ENCODE data around the gene TOX2. TPM values are rescaled to one million over a fixed set of nuclear protein-coding genes. Genes with fewer than 3 reads are reported as not detected.

The TOX2 gene
- total RNA-seq, 3 donors from 2014 or later, result 0.66 to 1.1 (median 0.87) TPM

- Mint-ChIP-seq H3K36me3 (ENCODE audit: insufficient read depth) (no peaks in the 10 kb centered on the region), H3K4me1 (ENCODE audit: low read depth) (peaks cover 3% of the 10 kb centered on the region), H3K27me3 (ENCODE audit: low read depth) (peaks cover 3% of the 10 kb centered on the region), H3K9me3 (no peaks in the 10 kb centered on the region), H3K4me3 (no peak overlapping the region)
- no peak for ATAC-seq
- DNase-seq, result no peak
These were observed 78.9 kb downstream of the TOX2 start for GRCh38 chr20:43993560-43993959.

GRCh38 chr20:43994486-43995100 is 79.9 kb downstream of the TOX2 start:
- DNase-seq (no peak), ATAC-seq (no peak)
- Mint-ChIP-seq H3K4me3 (no peak overlapping the region), H3K27me3 (ENCODE audit: low read depth) (peaks cover 3% of the 10 kb centered on the region), H3K36me3 (ENCODE audit: insufficient read depth) (no peaks in the 10 kb centered on the region), H3K9me3 (no peaks in the 10 kb centered on the region), H3K4me1 (ENCODE audit: low read depth) (peaks cover 1% of the 10 kb centered on the region)

DNA sequence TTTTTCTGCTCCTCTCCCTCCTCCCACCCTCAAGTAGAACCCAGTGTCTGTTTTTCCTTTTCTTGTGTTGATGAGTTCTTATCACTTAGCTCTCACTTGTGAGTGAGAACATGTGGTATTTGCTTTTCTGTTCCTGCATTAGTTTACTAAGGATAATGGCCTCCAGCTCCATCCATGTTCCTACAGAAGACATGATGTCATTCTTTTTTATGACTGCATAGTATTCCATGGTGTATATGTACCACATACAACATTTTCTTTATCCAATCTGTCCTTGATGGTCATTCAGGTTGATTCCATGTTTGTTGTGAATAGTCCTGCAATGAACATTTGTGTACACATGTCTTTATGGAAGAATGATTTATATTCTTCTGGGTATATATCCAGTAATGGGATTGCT is 81.0 kb downstream of the TOX2 start:
- no peaks in the 10 kb centered on the region for H3K36me3 Mint-ChIP-seq (ENCODE audit: insufficient read depth)
- ATAC-seq (no peak), DNase-seq (no peak)
- H3K4me1 Mint-ChIP-seq (ENCODE audit: low read depth), result peaks cover 1% of the 10 kb centered on the region
- no peaks in the 10 kb centered on the region for H3K9me3 Mint-ChIP-seq
- peaks cover 3% of the 10 kb centered on the region for H3K27me3 Mint-ChIP-seq (ENCODE audit: low read depth)
- no peak overlapping the region for H3K4me3 Mint-ChIP-seq

DNA sequence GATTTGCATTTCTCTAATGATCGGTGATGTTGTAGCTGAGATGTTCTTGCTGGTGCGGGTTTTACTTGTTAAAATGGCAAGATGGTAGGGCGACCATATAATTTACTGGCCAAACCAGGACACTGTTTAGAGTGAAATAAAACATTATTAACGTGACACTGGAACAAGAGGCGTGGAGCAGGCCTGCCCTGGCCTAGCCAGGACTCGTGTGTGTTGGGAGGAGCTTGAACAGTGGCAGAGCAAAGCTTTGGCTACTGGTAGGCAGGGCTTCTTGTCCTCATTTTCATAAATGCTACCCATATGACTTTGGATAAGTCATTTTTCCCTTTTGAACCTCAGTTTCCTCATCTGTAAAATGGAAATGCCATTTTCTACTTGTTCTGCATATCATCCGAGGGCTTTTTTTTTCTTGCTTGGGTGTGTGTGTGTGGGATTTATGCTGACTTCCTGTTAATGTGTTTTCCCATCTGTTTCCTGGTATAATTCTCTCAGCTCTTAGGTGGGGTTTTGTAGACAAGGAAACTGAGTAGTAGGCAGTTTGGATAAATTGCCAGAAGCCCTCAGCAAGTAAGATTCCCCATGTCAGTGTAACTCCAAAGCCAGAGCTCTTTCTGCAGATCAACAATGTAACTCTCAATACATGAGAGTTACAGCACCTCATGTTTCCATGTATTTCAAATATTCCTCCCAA is 81.7 kb downstream of the TOX2 start:
- ATAC-seq, result no peak
- Mint-ChIP-seq H3K36me3 (ENCODE audit: insufficient read depth) (no peaks in the 10 kb centered on the region), H3K4me3 (no peak overlapping the region), H3K9me3 (no peaks in the 10 kb centered on the region), H3K4me1 (ENCODE audit: low read depth) (peaks cover 2% of the 10 kb centered on the region), H3K27me3 (ENCODE audit: low read depth) (peaks cover 3% of the 10 kb centered on the region)
- DNase-seq, result no peak

GRCh38 chr20:43999848-44000247 is 85.2 kb downstream of the TOX2 start:
- ATAC-seq, result no peak
- DNase-seq, result no peak
- Mint-ChIP-seq H3K36me3 (ENCODE audit: insufficient read depth) (no peaks in the 10 kb centered on the region), H3K4me1 (ENCODE audit: low read depth) (peaks cover 5% of the 10 kb centered on the region), H3K4me3 (no peak overlapping the region), H3K27me3 (ENCODE audit: low read depth) (peaks cover 9% of the 10 kb centered on the region), H3K9me3 (no peaks in the 10 kb centered on the region)

- H3K4me1 Mint-ChIP-seq (ENCODE audit: low read depth), result peaks cover 3% of the 10 kb centered on the region
- DNase-seq (no peak), ATAC-seq (peak in 1 of 2 donors; percentile 41)
- no peaks in the 10 kb centered on the region for H3K36me3 Mint-ChIP-seq (ENCODE audit: insufficient read depth)
- peaks cover 9% of the 10 kb centered on the region for H3K27me3 Mint-ChIP-seq (ENCODE audit: low read depth)
- H3K4me3 Mint-ChIP-seq, result no peak overlapping the region
- no peaks in the 10 kb centered on the region for H3K9me3 Mint-ChIP-seq
These were observed 87.3 kb downstream of the TOX2 start for GRCh38 chr20:44001667-44002596.

DNA sequence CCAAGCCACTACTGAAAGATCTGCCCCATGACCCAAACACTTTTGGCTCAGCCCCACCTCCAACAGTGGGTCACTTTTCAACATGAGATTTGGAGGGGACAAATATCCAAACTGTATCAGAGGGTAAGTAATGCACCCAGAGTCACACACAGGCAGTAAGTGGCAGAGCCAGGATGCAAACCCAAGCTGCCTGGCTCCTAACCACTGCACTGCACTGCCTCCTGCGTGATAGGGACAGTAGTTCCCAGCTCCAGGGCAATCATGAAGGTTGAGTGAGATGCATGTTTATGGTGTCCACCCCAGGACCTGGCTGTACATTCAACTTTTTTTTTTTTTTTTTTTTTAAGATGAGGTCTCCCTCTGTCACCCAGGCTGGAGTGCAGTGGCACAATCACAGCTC is 88.2 kb downstream of the TOX2 start:
- Mint-ChIP-seq H3K27me3 (ENCODE audit: low read depth) (peaks cover 9% of the 10 kb centered on the region), H3K4me1 (ENCODE audit: low read depth) (peaks cover 3% of the 10 kb centered on the region), H3K4me3 (no peak overlapping the region), H3K9me3 (no peaks in the 10 kb centered on the region), H3K36me3 (ENCODE audit: insufficient read depth) (no peaks in the 10 kb centered on the region)
- ATAC-seq, result no peak
- DNase-seq, result no peak

GRCh38 chr20:44003609-44004008 is 89.0 kb downstream of the TOX2 start:
- H3K27me3 Mint-ChIP-seq (ENCODE audit: low read depth), result peaks cover 9% of the 10 kb centered on the region
- ATAC-seq (no peak), DNase-seq (no peak)
- no peak overlapping the region for H3K4me3 Mint-ChIP-seq
- no peaks in the 10 kb centered on the region for H3K9me3 Mint-ChIP-seq
- no peaks in the 10 kb centered on the region for H3K36me3 Mint-ChIP-seq (ENCODE audit: insufficient read depth)
- peaks cover 3% of the 10 kb centered on the region for H3K4me1 Mint-ChIP-seq (ENCODE audit: low read depth)

GRCh38 chr20:44004306-44004915 is 89.8 kb downstream of the TOX2 start:
- Mint-ChIP-seq H3K36me3 (ENCODE audit: insufficient read depth) (no peaks in the 10 kb centered on the region), H3K4me3 (no peak overlapping the region), H3K9me3 (no peaks in the 10 kb centered on the region), H3K4me1 (ENCODE audit: low read depth) (peaks cover 3% of the 10 kb centered on the region), H3K27me3 (ENCODE audit: low read depth) (peaks cover 9% of the 10 kb centered on the region)
- ATAC-seq, result no peak
- DNase-seq, result no peak

DNA sequence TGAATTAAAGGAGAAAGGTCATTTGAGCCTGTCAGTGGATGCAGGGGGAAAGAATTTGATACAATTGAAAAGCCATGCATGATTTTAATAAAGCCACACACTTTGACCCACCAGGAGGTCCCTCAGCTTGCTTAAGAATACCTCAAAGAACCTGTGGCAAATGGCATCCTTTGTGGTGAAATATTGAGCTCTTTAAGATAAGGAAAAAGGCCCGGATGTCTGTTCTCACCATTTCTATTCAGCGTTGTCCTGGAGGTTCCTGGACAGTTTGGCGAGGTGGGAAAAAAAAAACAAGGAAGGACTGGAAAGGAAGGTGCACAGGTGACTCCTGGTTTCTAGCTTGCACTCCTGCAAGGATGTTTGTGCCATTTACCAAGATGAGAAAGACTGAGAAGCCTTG is 91.0 kb downstream of the TOX2 start:
- Mint-ChIP-seq H3K36me3 (ENCODE audit: insufficient read depth) (no peaks in the 10 kb centered on the region), H3K4me1 (ENCODE audit: low read depth) (peaks cover 3% of the 10 kb centered on the region), H3K27me3 (ENCODE audit: low read depth) (peaks cover 12% of the 10 kb centered on the region), H3K4me3 (no peak overlapping the region), H3K9me3 (no peaks in the 10 kb centered on the region)
- DNase-seq (no peak), ATAC-seq (no peak)

DNA sequence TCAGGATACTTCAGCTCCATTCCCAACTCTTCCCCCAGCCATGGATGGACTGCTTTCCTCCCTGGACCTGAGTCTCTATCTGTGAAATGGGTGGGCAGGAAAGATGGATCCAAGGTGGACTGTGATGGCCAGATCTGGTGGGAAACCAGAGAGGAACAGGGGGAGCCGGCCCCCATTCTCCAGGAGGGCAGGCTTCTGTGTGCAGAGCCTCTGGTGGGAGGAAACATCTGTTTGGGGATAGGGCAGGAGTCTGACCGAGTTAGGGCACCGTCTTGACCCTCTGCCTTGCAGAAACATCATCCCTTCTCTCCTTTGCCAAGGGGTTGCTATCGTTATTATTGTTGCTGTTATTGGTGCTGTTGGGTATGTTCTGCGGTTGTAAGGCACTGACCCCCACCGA is 91.5 kb downstream of the TOX2 start:
- H3K9me3 Mint-ChIP-seq, result no peaks in the 10 kb centered on the region
- H3K4me1 Mint-ChIP-seq (ENCODE audit: low read depth), result peaks cover 6% of the 10 kb centered on the region
- H3K36me3 Mint-ChIP-seq (ENCODE audit: insufficient read depth), result no peaks in the 10 kb centered on the region
- ATAC-seq (no peak), DNase-seq (no peak)
- H3K27me3 Mint-ChIP-seq (ENCODE audit: low read depth), result peaks cover 12% of the 10 kb centered on the region
- no peak overlapping the region for H3K4me3 Mint-ChIP-seq

- no peak for ATAC-seq
- H3K27me3 Mint-ChIP-seq (ENCODE audit: low read depth), result peaks cover 12% of the 10 kb centered on the region
These were observed 91.9 kb downstream of the TOX2 start for GRCh38 chr20:44006578-44006977.

DNA sequence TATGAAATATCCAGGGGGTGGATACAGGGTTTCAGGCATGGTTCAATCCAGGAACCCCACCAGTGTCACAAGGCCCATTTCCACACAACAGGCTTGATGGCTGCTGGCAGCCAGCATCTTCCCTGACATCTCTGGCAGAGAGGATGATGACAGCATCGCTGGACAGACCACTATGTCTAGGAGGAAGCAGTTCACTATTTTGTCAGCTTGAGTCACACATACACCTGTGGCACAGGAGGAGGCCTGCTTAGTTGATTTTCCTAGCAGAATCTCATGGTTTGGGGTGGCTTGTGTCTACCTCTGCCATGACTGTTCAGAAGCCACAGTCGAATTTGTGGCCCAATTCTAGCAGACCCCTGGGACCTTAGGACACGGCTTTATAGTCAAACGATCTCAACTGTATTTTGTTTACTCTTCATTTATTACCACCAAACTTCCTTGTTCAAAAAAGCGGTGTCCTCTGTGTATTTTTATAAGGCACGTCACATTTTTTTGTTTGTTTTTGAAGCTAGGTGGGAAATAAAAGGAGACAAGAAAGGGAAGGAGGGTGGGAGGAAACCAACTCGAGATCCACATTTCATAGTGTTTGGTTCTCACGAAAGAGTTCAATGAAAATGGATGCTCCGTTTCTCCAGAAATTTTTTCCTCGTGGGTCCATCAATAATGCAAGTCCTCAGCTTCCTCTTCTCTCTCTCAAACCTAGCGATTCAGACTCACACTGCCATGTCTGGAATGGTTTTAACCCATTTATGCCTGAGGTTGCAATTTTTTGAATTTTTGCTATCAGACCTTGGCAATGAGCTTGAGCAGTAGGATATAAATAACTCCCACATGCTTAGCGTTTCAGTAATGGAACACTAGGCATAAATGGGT is 94.4 kb downstream of the TOX2 start:
- Mint-ChIP-seq H3K27me3 (ENCODE audit: low read depth) (peaks cover 7% of the 10 kb centered on the region), H3K4me3 (no peak overlapping the region), H3K9me3 (no peaks in the 10 kb centered on the region), H3K36me3 (ENCODE audit: insufficient read depth) (no peaks in the 10 kb centered on the region), H3K4me1 (ENCODE audit: low read depth) (peaks cover 14% of the 10 kb centered on the region)
- ATAC-seq (no peak), DNase-seq (no peak)

More at GRCh38 chr20:44006578-44006977, 91.9 kb downstream of the TOX2 start:
- no peak for DNase-seq
- peaks cover 8% of the 10 kb centered on the region for H3K4me1 Mint-ChIP-seq (ENCODE audit: low read depth)
- H3K9me3 Mint-ChIP-seq, result no peaks in the 10 kb centered on the region
- H3K4me3 Mint-ChIP-seq, result no peak overlapping the region
- H3K36me3 Mint-ChIP-seq (ENCODE audit: insufficient read depth), result no peaks in the 10 kb centered on the region

DNA sequence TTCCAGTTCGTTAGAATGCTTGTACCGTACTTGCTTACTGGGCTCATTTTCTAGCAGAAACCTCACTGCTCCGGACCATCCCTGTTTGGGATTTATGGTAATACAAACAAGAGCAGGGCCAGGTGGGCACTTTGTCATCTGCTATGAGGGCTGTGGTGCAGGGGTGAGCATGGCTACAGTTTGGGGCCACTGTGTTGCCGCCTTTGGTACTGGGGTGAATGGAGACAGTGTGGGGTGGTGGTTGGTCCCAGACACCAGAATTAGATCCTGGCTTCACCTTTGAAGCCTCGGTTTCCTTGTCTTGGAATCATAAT is 95.0 kb downstream of the TOX2 start:
- no peaks in the 10 kb centered on the region for H3K36me3 Mint-ChIP-seq (ENCODE audit: insufficient read depth)
- peaks cover 7% of the 10 kb centered on the region for H3K27me3 Mint-ChIP-seq (ENCODE audit: low read depth)
- ATAC-seq, result no peak
- H3K4me3 Mint-ChIP-seq, result no peak overlapping the region
- DNase-seq, result no peak
- no peaks in the 10 kb centered on the region for H3K9me3 Mint-ChIP-seq
- peaks cover 14% of the 10 kb centered on the region for H3K4me1 Mint-ChIP-seq (ENCODE audit: low read depth)

All from activated T-cell treated with anti-CD3 and anti-CD28 coated beads, Interleukin-2, amount 50 U/mL, for 4 hours (primary cell).